Measurements from ENCODE around the gene ZNF384. TPM values are rescaled to one million over a fixed set of nuclear protein-coding genes. Genes with fewer than 3 reads are reported as not detected.

Gene ZNF384
- polyA plus RNA-seq, 3 donors: 73.2 to 86.0 (median 76.1) TPM

GRCh38 chr12:6662906-6663742 is 26.1 kb downstream of the ZNF384 start, which contains the start of gene ING4:
Gene ING4, minus strand, starts transcription at chr12:6663119. Its CDS starts 18 bp downstream, at chr12:6663101.
- peak; percentile 96 to 99 (median 99) for DNase-seq (ENCODE audit: low read depth in 3 of 3, low spot score in 2 of 3)

GRCh38 chr12:6662602-6662905 is 26.6 kb downstream of the ZNF384 start:
- DNase-seq (ENCODE audit: low read depth in 3 of 3, low spot score in 2 of 3): no peak

- no peak for DNase-seq (ENCODE audit: low read depth in 3 of 3, low spot score in 2 of 3)
These were observed 35.2 kb downstream of the ZNF384 start for GRCh38 chr12:6653987-6654386.

- DNase-seq (ENCODE audit: low read depth in 3 of 3, low spot score in 2 of 3): no peak
These were observed 35.8 kb downstream of the ZNF384 start for GRCh38 chr12:6653342-6653741.

GRCh38 chr12:6652391-6652790 is 36.8 kb downstream of the ZNF384 start:
- DNase-seq (ENCODE audit: low read depth in 3 of 3, low spot score in 2 of 3): no peak

GRCh38 chr12:6650832-6651231 is 38.3 kb downstream of the ZNF384 start:
- no peak for DNase-seq (ENCODE audit: low read depth in 3 of 3, low spot score in 2 of 3)

- peak in 1 of 3 donors; percentile 40 for DNase-seq (ENCODE audit: low read depth in 3 of 3, low spot score in 2 of 3)
These were observed 42.0 kb downstream of the ZNF384 start, which contains the start of gene ACRBP for GRCh38 chr12:6647083-6647604. Gene ACRBP, minus strand, starts transcription at chr12:6647432. Its CDS starts 66 bp downstream, at chr12:6647366.

- no peak for DNase-seq (ENCODE audit: low read depth in 3 of 3, low spot score in 2 of 3)
These were observed 42.7 kb downstream of the ZNF384 start for GRCh38 chr12:6646276-6647082.

- DNase-seq (ENCODE audit: low read depth in 3 of 3, low spot score in 2 of 3): no peak
These were observed 44.3 kb downstream of the ZNF384 start for GRCh38 chr12:6644903-6645302.

- no peak for DNase-seq (ENCODE audit: low read depth in 3 of 3, low spot score in 2 of 3)
These were observed 44.9 kb downstream of the ZNF384 start for GRCh38 chr12:6644257-6644596.

- DNase-seq (ENCODE audit: low read depth in 3 of 3, low spot score in 2 of 3): no peak
These were observed 45.5 kb downstream of the ZNF384 start for GRCh38 chr12:6643569-6644256.

- DNase-seq (ENCODE audit: low read depth in 3 of 3, low spot score in 2 of 3): no peak
These were observed 48.0 kb downstream of the ZNF384 start for GRCh38 chr12:6641131-6641530.

GRCh38 chr12:6640497-6640896 is 48.7 kb downstream of the ZNF384 start:
- DNase-seq (ENCODE audit: low read depth in 3 of 3, low spot score in 2 of 3): no peak

GRCh38 chr12:6639151-6639801 is 49.9 kb downstream of the ZNF384 start:
- no peak for DNase-seq (ENCODE audit: low read depth in 3 of 3, low spot score in 2 of 3)

- DNase-seq (ENCODE audit: low read depth in 3 of 3, low spot score in 2 of 3): no peak
These were observed 50.9 kb downstream of the ZNF384 start for GRCh38 chr12:6638305-6638704.

GRCh38 chr12:6635856-6636531 is 53.2 kb downstream of the ZNF384 start, which contains the start of gene LPAR5:
Gene LPAR5, minus strand, starts transcription at chr12:6635959. Its CDS starts 14,711 bp downstream, at chr12:6621248.
- no peak for DNase-seq (ENCODE audit: low read depth in 3 of 3, low spot score in 2 of 3)

GRCh38 chr12:6635375-6635855 is 53.8 kb downstream of the ZNF384 start:
- no peak for DNase-seq (ENCODE audit: low read depth in 3 of 3, low spot score in 2 of 3)

GRCh38 chr12:6632026-6632983 is 56.9 kb downstream of the ZNF384 start:
- no peak for DNase-seq (ENCODE audit: low read depth in 3 of 3, low spot score in 2 of 3)

Data from right renal cortex interstitium (tissue), 3 donors.